Stomach (tissue), 4 donors: ENCODE results near the gene NYAP1.

Source experiments
- EP300 ChIP-seq: sonication (generic); formaldehyde crosslinking; IDR thresholded peaks from one replicate; pipeline ENCODE4 v1.6.1; 2017; ENCODE audit warnings: antibody characterized with exemption
- POLR2A ChIP-seq, 4 donors: fragments of 450-650 bp; IDR thresholded peaks; one replicate each; pipeline ENCODE4 v1.6.1; 2016; ENCODE audit warnings: antibody characterized with exemption in 4 of 4, control low read depth in 2 of 4, mild to moderate bottlenecking in 1 of 4, moderate library complexity in 1 of 4
- POLR2AphosphoS5 ChIP-seq, 3 donors: sonication (generic); formaldehyde crosslinking; IDR thresholded peaks; one replicate each; pipeline ENCODE4 v1.6.1; 2016; ENCODE audit warnings: antibody characterized with exemption in 3 of 3
- TF ChIP-seq, protein P1 (sequence below), 7 experiments: fragments of 450-650 bp in 4 of 7; fragments of 200-600 bp in 3 of 7; sonication (generic) in 3 of 7; IDR thresholded peaks; one replicate each; pipeline ENCODE4 v1.5.1; 2016 to 2019; ENCODE audit warnings: antibody characterized with exemption in 7 of 7, control low read depth in 2 of 7, mild to moderate bottlenecking in 1 of 7

DNA sequence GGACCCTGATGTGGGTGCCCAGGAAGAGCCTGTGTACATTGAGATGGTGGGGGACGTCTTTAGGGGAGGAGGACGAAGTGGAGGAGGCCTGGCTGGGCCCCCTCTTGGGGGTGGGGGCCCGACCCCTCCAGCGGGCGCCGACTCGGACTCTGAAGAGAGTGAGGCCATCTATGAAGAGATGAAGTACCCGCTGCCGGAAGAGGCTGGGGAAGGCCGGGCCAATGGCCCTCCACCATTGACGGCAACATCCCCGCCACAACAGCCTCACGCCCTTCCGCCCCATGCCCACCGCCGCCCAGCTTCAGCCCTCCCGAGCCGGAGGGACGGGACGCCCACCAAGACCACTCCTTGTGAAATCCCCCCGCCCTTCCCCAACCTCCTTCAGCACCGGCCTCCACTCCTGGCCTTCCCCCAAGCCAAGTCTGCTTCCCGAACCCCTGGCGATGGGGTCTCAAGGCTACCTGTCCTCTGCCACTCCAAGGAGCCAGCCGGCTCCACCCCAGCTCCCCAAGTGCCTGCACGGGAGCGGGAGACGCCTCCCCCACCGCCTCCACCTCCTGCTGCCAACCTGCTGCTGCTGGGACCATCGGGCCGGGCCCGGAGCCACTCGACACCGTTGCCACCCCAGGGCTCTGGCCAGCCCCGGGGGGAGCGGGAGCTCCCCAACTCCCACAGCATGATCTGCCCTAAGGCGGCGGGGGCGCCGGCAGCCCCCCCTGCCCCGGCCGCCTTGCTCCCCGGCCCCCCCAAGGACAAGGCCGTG, 4.8 kb downstream of the NYAP1 start:
- TF ChIP-seq EP300 (no peak), POLR2A (IDR thresholded peaks at IDR 0.05) (no peak), POLR2AphosphoS5 (IDR thresholded peaks at IDR 0.05) (no peak)
- TF ChIP-seq, protein P1, sequence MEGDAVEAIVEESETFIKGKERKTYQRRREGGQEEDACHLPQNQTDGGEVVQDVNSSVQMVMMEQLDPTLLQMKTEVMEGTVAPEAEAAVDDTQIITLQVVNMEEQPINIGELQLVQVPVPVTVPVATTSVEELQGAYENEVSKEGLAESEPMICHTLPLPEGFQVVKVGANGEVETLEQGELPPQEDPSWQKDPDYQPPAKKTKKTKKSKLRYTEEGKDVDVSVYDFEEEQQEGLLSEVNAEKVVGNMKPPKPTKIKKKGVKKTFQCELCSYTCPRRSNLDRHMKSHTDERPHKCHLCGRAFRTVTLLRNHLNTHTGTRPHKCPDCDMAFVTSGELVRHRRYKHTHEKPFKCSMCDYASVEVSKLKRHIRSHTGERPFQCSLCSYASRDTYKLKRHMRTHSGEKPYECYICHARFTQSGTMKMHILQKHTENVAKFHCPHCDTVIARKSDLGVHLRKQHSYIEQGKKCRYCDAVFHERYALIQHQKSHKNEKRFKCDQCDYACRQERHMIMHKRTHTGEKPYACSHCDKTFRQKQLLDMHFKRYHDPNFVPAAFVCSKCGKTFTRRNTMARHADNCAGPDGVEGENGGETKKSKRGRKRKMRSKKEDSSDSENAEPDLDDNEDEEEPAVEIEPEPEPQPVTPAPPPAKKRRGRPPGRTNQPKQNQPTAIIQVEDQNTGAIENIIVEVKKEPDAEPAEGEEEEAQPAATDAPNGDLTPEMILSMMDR (IDR thresholded peaks at IDR 0.05), result no peak
